Lower leg skin (tissue), 3 donors: ENCODE data around the gene PCDHA8.

Experiments
- CTCF ChIP-seq, 3 donors: fragments of 450-650 bp; IDR thresholded peaks; one replicate each; pipeline ENCODE4 v1.5.1; 2016; ENCODE audit warnings: antibody characterized with exemption in 3 of 3, mild to moderate bottlenecking in 3 of 3, moderate library complexity in 2 of 3
- POLR2A ChIP-seq, 2 donors: fragments of 450-650 bp; IDR thresholded peaks; one replicate each; pipeline ENCODE4 v1.6.1; 2016 to 2017; ENCODE audit warnings: antibody characterized with exemption in 2 of 2, mild to moderate bottlenecking in 1 of 2, moderate library complexity in 1 of 2

DNA sequence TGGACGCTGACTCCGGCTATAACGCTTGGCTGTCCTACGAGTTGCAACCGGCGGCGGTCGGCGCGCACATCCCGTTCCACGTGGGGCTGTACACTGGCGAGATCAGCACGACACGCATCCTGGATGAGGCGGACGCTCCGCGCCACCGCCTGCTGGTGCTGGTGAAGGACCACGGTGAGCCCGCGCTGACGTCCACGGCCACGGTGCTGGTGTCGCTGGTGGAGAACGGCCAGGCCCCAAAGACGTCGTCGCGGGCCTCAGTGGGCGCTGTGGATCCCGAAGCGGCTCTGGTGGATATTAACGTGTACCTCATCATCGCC, 36.2 kb downstream of the PCDHA8 start:
- no peak for TF ChIP-seq POLR2A (IDR thresholded peaks at IDR 0.05)
- no peak for TF ChIP-seq CTCF (IDR thresholded peaks at IDR 0.05)
